K562 (cell line): ENCODE data around the gene ZDHHC14.
"Not testable (repeated sequence)": the region's sequence is repeated elsewhere in the genome, so short reads cannot be mapped to it uniquely, and the experiment has no call there.

Experiments
- GABPB1 ChIP-seq: sonication (generic); formaldehyde crosslinking; IDR thresholded peaks from 2 replicates; pipeline ENCODE4 v1.8.0; 2022; ENCODE audit warnings: mild to moderate bottlenecking, missing genetic modification reagents
- PATZ1 ChIP-seq: fragments of 250-450 bp; sonication (Bioruptor Pico); IDR thresholded peaks from 2 replicates; pipeline ENCODE4 v1.5.0; 2020; ENCODE audit warnings: mild to moderate bottlenecking, borderline replicate concordance
- USF1 ChIP-seq: sonication (generic); formaldehyde crosslinking; IDR thresholded peaks from 2 replicates; pipeline ENCODE4 v1.9.0; 2022; ENCODE audit warnings: mild to moderate bottlenecking, missing genetic modification reagents

GRCh38 chr6:157560063-157560462, 179.1 kb downstream of the ZDHHC14 start:
- TF ChIP-seq USF1, PATZ1, GABPB1 (CRISPR knock-in tag): not testable (repeated sequence)
